ENCODE results near the gene VKORC1L1.
"Not testable (repeated sequence)": the region's sequence is repeated elsewhere in the genome, so short reads cannot be mapped to it uniquely, and the experiment has no call there.

Gene VKORC1L1

GRCh38 chr7:65872776-65873581 is at the start of gene VKORC1L1:
TSS of gene VKORC1L1 (plus strand) at chr7:65873074. CDS start at chr7:65873372, 298 bp downstream.
- in situ Hi-C loops (cut with HindIII; ENCODE audit: low sequenced_read_pairs): no loop called here

GRCh38 chr7:65827366-65827765 is 45.5 kb upstream of the VKORC1L1 start:
- in situ Hi-C loops (cut with HindIII; ENCODE audit: low sequenced_read_pairs): no loop called here

- in situ Hi-C loops (cut with HindIII; ENCODE audit: low sequenced_read_pairs): no loop called here
Observed at GRCh38 chr7:65832281-65832680, 40.6 kb upstream of the VKORC1L1 start.

- in situ Hi-C loops (cut with HindIII; ENCODE audit: low sequenced_read_pairs): not testable (repeated sequence)
Observed at GRCh38 chr7:65836684-65837083, 36.2 kb upstream of the VKORC1L1 start.

DNA sequence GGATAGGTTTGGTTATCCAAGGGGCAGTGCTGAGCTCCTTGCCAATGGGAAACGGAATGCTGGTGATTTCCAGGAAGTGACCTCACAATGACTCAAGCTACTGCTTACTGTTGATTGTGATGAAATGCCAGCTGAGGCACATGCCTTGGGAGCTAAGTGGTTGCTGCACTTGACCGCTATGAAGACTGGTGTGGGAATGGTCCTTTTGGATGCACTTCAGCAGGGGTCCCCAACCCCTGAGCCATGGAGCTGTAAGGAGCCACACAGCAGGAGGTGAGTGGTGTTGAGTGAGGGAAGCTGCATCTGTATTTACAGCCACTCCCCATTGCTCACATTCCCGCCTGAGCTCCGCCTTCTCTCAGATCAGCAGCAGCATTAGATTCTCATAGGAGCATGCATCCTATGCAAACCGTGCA is 35.3 kb upstream of the VKORC1L1 start:
- in situ Hi-C loops (cut with HindIII; ENCODE audit: low sequenced_read_pairs): not testable (repeated sequence)

GRCh38 chr7:65839846-65840245 is 33.0 kb upstream of the VKORC1L1 start:
- in situ Hi-C loops (cut with HindIII; ENCODE audit: low sequenced_read_pairs): no loop called here

DNA sequence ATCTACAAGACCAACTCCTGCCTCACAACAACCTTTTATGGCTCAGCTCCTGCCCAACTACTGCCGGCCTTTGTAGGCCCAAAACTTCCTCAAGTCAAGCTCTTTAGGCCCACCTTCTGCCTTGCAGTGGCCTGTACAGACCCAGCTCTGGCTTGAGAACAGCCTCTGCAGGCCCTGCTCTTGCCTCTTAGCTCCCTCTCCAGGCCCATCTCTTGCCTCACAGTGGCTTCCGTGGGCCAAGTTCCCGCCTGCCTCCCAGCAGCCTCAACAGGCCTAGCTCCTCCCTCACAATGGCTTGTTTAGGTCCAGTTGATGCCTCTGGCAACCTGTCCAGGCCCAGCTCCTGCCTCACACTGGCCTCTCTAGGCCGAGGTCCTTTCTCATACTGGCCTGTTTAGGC is 32.4 kb upstream of the VKORC1L1 start:
- in situ Hi-C loops (cut with HindIII; ENCODE audit: low sequenced_read_pairs): no loop called here

DNA sequence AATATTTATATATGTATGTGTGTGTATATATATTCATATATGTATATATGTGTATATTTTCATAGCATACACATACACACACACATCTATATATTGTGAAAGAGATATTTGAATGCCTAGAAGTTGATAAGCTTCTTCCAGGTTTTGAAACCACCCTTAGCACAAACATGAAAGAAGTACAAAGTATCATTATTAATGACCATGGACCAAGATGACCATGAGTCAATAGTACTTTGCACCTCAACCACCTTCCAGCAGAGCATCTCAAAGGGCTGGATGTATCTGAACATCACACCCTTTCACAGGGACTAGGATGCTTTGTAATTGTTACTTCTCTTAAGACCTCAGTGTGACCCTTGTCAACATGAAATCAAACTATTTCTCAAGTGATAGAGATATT is 29.3 kb upstream of the VKORC1L1 start:
- in situ Hi-C loops (cut with HindIII; ENCODE audit: low sequenced_read_pairs): not testable (repeated sequence)

DNA sequence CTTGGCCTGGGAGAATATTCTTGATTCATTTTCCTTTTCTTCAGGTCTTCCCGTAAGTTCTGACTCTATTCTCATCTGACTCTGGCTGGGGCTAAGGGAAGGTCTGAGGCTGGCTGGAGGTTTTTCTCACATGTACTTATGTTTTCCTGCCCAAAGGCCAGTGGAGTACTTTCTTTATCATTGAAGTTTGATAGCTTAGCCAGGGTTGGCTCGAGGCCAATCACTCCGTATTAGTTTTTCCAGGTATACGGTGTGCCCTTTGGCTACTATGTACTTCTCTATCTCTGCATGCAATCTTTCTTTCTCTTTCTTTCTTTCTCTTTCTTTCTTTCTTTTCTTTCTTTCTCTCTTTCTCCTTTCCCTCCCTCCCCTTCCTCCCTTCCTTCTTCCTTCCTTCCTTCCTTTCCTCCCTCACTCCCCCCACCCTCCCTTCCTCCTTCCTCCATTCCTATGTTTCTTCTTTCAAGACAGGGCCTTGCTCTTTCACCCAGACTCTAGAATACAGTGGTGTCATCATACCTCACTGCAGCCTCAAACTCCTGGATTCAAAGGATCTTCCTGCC is 26.8 kb upstream of the VKORC1L1 start:
- in situ Hi-C loops (cut with HindIII; ENCODE audit: low sequenced_read_pairs): no loop called here

- in situ Hi-C loops (cut with HindIII; ENCODE audit: low sequenced_read_pairs): not testable (repeated sequence)
Observed at GRCh38 chr7:65853426-65853825, 19.4 kb upstream of the VKORC1L1 start.

DNA sequence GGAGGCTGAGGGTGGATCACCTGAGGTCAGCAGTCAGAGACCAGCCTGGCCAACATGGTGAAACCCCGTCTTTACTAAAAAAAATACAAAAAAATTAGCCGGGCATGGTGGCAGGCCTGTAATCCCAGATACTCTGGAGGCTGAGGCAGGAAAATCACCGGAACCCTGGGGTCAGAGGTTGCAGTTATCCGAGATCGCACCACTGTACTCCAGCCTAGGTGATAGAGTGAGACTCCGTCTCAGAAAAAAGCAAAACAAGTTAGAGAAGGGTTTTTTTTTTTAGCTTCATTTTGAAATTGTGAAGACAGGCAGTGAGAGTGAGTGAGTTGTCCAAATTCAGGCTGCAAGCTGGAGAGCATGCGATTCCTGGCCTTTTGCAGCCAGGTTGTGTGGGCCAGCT is 19.0 kb upstream of the VKORC1L1 start:
- in situ Hi-C loops (cut with HindIII; ENCODE audit: low sequenced_read_pairs): not testable (repeated sequence)

- in situ Hi-C loops (cut with HindIII; ENCODE audit: low sequenced_read_pairs): not testable (repeated sequence)
Observed at GRCh38 chr7:65857321-65857894, 15.5 kb upstream of the VKORC1L1 start.

DNA sequence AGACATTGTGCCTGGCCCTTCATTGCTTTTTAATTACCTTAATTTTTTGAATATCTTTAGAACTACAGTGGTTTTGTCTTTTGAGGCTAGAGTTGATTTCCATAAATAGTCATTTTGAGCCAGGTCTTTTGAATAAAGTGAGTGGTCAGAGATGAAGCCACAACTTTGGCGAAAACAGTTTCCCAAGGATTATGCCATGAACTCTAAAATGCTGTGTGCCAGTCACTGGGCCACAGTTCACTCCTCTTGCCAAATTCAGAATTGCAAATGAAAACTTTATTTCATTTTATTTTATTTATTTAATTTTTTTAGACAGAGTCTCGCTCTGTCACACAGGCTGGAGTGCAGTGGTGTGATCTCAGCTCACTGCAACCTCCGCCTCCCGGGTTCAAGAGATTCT is 14.2 kb upstream of the VKORC1L1 start:
- in situ Hi-C loops (cut with HindIII; ENCODE audit: low sequenced_read_pairs): not testable (repeated sequence)

GRCh38 chr7:65866244-65866643 is 6.6 kb upstream of the VKORC1L1 start:
- in situ Hi-C loops (cut with HindIII; ENCODE audit: low sequenced_read_pairs): not testable (repeated sequence)

- in situ Hi-C loops (cut with HindIII; ENCODE audit: low sequenced_read_pairs): not testable (repeated sequence)
Observed at GRCh38 chr7:65867681-65868080, 5.2 kb upstream of the VKORC1L1 start.

DNA sequence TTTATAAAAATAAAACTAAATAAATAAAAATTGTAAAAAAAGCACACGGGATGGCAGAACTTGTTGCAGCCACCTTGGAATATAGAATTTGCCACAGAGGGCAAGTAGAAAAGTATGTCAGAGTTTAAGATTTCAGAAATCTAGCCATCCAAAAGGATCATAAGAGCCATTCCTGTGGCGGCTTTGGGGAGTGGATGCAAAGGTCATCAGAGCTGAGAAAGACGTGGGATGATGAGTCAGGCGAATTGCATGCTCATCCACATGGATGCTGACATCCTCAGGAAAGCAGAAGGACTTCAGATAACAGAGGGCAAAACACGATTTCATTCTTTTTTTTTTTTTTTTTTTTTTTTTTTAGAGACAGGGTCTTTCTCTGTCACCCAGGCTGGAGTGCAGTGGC is 3.6 kb upstream of the VKORC1L1 start:
- in situ Hi-C loops (cut with HindIII; ENCODE audit: low sequenced_read_pairs): not testable (repeated sequence)

GRCh38 chr7:65871451-65871850 is 1.4 kb upstream of the VKORC1L1 start:
- in situ Hi-C loops (cut with HindIII; ENCODE audit: low sequenced_read_pairs): not testable (repeated sequence)

GRCh38 chr7:65873582-65874193 is 814 bp downstream of the VKORC1L1 start:
- in situ Hi-C loops (cut with HindIII; ENCODE audit: low sequenced_read_pairs): not testable (repeated sequence)

- in situ Hi-C loops (cut with HindIII; ENCODE audit: low sequenced_read_pairs): not testable (repeated sequence)
Observed at GRCh38 chr7:65875715-65876114, 2.8 kb downstream of the VKORC1L1 start.

DNA sequence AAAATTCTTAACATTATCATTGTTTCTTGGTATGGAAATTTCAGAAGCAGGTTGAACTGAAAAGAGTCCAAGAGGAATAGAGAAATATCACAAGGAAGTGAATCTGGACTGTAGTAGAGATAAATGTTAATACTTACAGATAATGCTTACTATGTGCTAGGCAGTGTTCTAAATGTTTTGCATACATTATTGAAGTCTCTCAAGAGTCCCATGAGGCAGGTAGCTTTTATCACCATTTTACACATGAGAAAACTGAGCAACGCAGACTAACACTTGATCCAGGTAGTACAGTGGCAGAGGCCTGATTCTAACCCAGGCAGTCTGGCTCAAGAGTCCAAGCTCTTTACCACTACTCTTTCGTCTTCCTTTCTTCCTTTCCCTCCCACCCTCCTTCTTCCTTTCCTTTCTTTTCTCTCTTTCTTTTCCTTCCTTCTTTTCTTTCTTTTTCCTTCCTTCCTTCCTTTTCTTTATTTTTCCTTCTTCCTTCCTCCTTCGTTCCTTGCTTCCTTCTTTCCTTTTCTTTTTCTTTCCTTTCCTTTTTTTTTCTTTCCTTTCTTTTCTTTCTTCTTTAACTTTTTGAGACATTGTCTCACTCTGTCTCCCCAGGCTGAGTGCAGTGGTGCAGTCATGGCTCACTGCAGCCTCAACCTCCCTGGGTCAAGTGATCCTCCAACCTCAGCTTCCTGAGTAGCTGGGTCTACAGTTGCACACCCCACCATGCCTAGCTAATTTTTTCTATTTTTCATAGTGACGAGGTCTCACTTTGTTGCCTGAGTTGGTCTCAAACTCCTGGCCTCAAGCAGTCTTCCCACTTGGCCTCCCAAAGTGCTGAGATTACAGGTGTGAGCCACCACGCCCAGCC is 6.6 kb downstream of the VKORC1L1 start:
- in situ Hi-C loops (cut with HindIII; ENCODE audit: low sequenced_read_pairs): not testable (repeated sequence)

DNA sequence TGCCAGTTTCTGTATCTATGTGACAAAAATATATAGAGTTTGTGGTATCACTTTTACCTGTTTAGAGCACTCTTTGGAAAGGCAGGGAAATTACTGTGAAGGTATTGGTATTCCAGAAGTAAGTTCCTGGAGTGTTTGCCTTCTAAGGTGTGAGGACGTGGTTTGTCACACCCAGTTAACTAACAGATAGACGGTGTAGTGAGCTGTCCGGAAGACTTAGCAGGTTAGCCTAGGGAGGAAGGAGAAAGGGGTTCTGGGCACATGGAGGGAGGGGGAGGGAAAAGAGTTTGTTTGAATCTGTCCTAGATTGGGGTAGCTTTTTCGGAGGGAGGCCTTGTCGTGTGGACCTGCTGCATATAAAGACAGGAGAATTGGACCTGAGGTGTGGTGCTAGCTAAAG is 7.4 kb downstream of the VKORC1L1 start:
- in situ Hi-C loops (cut with HindIII; ENCODE audit: low sequenced_read_pairs): not testable (repeated sequence)
